Body of pancreas (tissue), 4 donors: ENCODE measurements around the gene GRP.

Experiments used
- POLR2A ChIP-seq, 3 donors: fragments of 450-650 bp; IDR thresholded peaks; one replicate each; pipeline ENCODE4 v1.6.1; 2016; ENCODE audit warnings: antibody characterized with exemption in 3 of 3, mild to moderate bottlenecking in 2 of 3
- TF ChIP-seq, protein P1 (sequence below), 7 experiments: fragments of 450-650 bp in 4 of 7; fragments of 200-600 bp in 3 of 7; sonication (generic) in 3 of 7; IDR thresholded peaks; one replicate each; pipeline ENCODE4 v1.5.1; 2016 to 2019; ENCODE audit warnings: antibody characterized with exemption in 7 of 7

- TF ChIP-seq, protein P1, sequence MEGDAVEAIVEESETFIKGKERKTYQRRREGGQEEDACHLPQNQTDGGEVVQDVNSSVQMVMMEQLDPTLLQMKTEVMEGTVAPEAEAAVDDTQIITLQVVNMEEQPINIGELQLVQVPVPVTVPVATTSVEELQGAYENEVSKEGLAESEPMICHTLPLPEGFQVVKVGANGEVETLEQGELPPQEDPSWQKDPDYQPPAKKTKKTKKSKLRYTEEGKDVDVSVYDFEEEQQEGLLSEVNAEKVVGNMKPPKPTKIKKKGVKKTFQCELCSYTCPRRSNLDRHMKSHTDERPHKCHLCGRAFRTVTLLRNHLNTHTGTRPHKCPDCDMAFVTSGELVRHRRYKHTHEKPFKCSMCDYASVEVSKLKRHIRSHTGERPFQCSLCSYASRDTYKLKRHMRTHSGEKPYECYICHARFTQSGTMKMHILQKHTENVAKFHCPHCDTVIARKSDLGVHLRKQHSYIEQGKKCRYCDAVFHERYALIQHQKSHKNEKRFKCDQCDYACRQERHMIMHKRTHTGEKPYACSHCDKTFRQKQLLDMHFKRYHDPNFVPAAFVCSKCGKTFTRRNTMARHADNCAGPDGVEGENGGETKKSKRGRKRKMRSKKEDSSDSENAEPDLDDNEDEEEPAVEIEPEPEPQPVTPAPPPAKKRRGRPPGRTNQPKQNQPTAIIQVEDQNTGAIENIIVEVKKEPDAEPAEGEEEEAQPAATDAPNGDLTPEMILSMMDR (IDR thresholded peaks at IDR 0.05) = no peak
- no peak for TF ChIP-seq POLR2A (IDR thresholded peaks at IDR 0.05)
These were observed 9.2 kb downstream of the GRP start for GRCh38 chr18:59229191-59229590.
